Measurements from ENCODE around the gene C1orf35. TPM values are rescaled to one million over a fixed set of nuclear protein-coding genes. Genes with fewer than 3 reads are reported as not detected.

Gene C1orf35
- total and polyA plus RNA-seq, 2 experiments from 2014 or later, result 14.0 to 67.6 TPM

GRCh38 chr1:228058949-228059633 is 44.0 kb downstream of the C1orf35 start:
- Histone ChIP-seq H3K4me2 (peak overlapping the region; percentile 75), H4K20me1 (replicated peaks; ENCODE audit: insufficient read depth) (no peaks in the 10 kb centered on the region), H3K27me3 (ENCODE audit: insufficient read depth) (peaks cover 89% of the 10 kb centered on the region), H3K9me2 (ENCODE audit: insufficient read depth) (no peaks in the 10 kb centered on the region), H3K4me1 (ENCODE audit: insufficient read depth) (peaks cover 5% of the 10 kb centered on the region; the same call in 1 of the 2 replicates), H3F3A (replicated peaks; ENCODE audit: low read depth) (no peaks in the 10 kb centered on the region), H3K79me2 (replicated peaks; ENCODE audit: insufficient read depth) (no peaks in the 10 kb centered on the region), H3K27ac (ENCODE audit: low read depth) (no peak overlapping the region), H3K36me3 (ENCODE audit: insufficient read depth) (no peaks in the 10 kb centered on the region), H3K4me3 (peak overlapping the region; percentile 90), H2AFZ (peak overlapping the region; percentile 90; the same call in 1 of the 2 replicates)
- Mint-ChIP-seq H3K9me3 (no peaks in the 10 kb centered on the region; the same call in 2 of the 3 replicates), H3K4me3 (peak overlapping the region; percentile 70), H3K36me3 (ENCODE audit: low read depth) (peaks cover 4% of the 10 kb centered on the region; the same call in 1 of the 3 replicates), H3K27ac (no peak overlapping the region), H3K27me3 (ENCODE audit: insufficient read depth, low read depth, poor library complexity) (peaks cover 74% of the 10 kb centered on the region), H3K4me1 (peaks cover 5% of the 10 kb centered on the region)
- ATAC-seq (no peak; the same call in 2 of the 3 replicates), DNase-seq (ENCODE audit: low spot score) (peak; percentile 42)
- no peak for TF ChIP-seq STAT1 (IDR thresholded peaks at IDR 0.05; ENCODE audit: unreplicated experiment)
- TF ChIP-seq NANOG (IDR thresholded peaks at IDR 0.05; ENCODE audit: borderline replicate concordance), result no peak
- no peak for TF ChIP-seq ZNF462 (CRISPR knock-in tag; IDR thresholded peaks at IDR 0.05)
- peak; percentile 33; the same call in 1 of the 2 replicates for TF ChIP-seq CREB1 (CRISPR knock-in tag; IDR thresholded peaks at IDR 0.05; ENCODE audit: low read depth)
- no peak for TF ChIP-seq EZH2phosphoT487 (IDR thresholded peaks at IDR 0.05; ENCODE audit: unreplicated experiment)
- TF ChIP-seq CTCF (conservative IDR thresholded peaks at IDR 0.05; ENCODE audit: low read depth in 2 of 2), result no peak
- no peak for TF ChIP-seq ZNF331 (CRISPR knock-in tag; IDR thresholded peaks at IDR 0.05; ENCODE audit: low read depth)
- TF ChIP-seq ZNF114 (CRISPR knock-in tag; IDR thresholded peaks at IDR 0.05), result no peak
- no peak for TF ChIP-seq JUNB (IDR thresholded peaks at IDR 0.05; ENCODE audit: unreplicated experiment)
- TF ChIP-seq EZH2 (IDR thresholded peaks at IDR 0.05; ENCODE audit: low read depth, unreplicated experiment), result peak; percentile 53
- TF ChIP-seq, protein P1, sequence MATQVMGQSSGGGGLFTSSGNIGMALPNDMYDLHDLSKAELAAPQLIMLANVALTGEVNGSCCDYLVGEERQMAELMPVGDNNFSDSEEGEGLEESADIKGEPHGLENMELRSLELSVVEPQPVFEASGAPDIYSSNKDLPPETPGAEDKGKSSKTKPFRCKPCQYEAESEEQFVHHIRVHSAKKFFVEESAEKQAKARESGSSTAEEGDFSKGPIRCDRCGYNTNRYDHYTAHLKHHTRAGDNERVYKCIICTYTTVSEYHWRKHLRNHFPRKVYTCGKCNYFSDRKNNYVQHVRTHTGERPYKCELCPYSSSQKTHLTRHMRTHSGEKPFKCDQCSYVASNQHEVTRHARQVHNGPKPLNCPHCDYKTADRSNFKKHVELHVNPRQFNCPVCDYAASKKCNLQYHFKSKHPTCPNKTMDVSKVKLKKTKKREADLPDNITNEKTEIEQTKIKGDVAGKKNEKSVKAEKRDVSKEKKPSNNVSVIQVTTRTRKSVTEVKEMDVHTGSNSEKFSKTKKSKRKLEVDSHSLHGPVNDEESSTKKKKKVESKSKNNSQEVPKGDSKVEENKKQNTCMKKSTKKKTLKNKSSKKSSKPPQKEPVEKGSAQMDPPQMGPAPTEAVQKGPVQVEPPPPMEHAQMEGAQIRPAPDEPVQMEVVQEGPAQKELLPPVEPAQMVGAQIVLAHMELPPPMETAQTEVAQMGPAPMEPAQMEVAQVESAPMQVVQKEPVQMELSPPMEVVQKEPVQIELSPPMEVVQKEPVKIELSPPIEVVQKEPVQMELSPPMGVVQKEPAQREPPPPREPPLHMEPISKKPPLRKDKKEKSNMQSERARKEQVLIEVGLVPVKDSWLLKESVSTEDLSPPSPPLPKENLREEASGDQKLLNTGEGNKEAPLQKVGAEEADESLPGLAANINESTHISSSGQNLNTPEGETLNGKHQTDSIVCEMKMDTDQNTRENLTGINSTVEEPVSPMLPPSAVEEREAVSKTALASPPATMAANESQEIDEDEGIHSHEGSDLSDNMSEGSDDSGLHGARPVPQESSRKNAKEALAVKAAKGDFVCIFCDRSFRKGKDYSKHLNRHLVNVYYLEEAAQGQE (IDR thresholded peaks at IDR 0.05; ENCODE audit: unreplicated experiment), result no peak
- no peak for TF ChIP-seq ETS1 (IDR thresholded peaks at IDR 0.05)
- TF ChIP-seq POLR2AphosphoS5 (IDR thresholded peaks at IDR 0.05; ENCODE audit: low read depth), result no peak
